HG03066 (cell line): ENCODE results near the gene LMO4.

Experiments used
- ATAC-seq: cut with Tn5 transposase; IDR thresholded peaks from one replicate; pipeline ENCODE4 v1.9.1; 2021; ENCODE audit warnings: low read depth; ENCODE audit not compliant: unreplicated experiment

LMO4 gene, protein sequence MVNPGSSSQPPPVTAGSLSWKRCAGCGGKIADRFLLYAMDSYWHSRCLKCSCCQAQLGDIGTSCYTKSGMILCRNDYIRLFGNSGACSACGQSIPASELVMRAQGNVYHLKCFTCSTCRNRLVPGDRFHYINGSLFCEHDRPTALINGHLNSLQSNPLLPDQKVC

DNA sequence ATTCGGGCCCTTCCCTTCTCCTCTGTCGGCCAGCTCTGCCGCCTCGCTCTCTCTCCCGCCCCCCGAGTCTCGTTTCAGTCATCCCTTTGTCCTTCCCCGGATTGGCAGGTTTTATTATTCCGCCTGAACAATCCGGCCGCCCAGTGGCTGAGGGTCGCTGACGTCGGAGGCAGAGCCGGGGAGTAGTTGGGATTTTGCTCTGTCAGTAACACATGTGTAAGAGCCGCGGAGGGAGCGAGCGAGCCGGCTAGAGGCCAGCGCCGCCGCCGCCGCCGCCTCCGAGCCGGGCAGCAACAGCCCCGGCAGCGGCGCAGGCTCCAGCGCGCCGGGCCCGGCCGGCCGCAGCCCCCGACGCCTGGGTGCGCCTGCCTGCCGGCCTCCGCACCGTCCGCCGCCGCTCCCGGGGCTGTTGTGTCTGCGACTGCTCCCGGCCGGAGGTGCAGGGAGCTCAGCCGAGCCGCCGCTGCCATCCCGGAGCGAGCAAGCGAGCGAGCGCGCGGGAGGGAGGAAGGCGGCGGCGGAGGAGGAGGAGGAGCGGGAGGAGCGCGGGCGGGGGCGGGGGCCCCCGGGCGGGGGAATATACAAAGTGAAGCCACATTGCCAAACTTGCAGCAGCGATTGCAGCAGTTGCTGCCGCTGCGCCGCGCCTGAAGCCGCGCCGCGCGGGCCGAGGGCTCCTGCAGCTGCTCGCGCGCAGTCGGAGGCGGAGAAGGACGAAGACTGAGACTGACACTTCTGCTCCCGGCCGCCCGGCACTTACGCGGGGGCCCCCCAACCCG is at the start of gene LMO4:
Gene LMO4 (plus strand): TSS at position 609 of the 779 bp plus-strand sequence. CDS start 3,136 bp downstream, outside the sequence.
- ATAC-seq, result peak; percentile 71

DNA sequence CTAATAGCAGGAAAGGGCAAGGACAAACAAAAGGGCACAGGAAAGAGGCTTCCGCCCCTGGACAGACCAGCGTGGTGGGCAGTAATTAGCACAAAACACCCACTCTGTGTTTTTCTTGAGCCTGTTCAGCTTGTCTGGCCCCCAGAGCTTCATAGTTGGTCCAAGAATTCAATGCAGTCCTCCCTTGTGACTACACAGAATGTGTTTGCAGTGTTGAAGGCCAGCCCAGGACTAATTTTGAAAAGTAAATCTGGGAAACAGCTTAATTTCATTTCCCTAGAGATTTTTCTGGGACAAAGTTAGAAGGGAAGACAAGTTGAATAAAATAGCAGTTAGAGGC is 49.2 kb upstream of the LMO4 start:
- ATAC-seq, result no peak

DNA sequence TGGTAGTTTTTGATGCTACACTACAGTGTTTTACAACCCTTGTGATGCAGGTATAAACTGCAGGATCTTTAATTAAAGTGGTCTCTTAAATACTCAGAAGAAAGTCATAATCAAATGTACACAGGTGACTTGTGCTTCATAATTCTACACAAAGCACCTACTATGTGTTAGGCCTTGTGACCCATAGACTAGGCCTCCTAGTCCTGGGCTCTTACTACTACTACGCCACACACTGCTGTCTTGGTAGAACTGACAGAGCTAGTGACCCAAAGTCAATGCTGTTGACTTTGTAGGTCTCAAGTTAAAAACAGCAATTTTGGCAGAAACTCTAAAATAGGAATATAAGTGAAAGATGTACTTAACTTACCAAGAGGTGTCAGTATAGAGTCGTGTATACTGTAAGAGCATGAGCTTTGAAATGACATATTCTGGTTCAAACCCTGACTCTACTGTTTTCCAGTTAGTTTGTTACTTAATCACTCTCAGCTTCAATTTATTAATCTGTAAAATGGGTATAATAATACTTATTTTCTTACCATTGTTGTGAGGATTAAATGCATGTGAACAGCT is 48.6 kb upstream of the LMO4 start:
- ATAC-seq, result no peak

DNA sequence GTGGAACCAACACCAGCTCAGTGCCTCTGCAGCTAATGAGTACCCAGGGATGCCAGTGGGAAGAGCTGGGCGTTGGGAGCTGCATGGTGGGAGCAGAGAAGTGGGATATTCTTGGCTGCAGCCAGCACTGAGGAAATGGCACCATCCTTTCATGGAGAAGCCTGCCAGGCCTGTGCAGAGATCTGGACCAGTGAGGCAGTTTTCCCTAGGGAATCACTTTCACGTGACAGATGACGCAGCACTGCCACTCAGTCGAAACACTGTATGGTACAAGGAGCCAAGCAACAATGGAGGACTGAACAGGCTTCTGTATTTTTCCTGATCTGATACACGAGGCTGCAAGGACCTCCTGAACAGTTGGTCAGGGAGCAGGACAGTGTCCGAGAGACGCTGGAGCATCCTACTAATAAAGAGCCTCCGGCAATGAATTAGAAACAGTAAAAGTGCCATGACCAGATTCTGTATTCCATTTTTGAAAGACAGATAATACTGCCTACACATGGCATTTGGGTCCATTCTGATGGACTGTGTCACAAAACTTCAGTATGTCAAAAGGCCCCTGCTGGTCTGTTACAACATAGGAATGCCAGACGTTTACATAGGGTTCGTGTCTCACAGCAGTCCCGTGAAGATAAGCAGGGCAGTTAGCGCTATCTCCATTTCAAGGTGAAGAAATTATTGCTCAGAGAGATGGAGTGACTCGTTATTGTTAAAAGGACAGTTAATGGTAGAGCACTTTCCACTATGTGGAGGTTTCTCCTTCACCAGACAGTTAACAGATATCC is 44.0 kb upstream of the LMO4 start:
- ATAC-seq, result no peak

DNA sequence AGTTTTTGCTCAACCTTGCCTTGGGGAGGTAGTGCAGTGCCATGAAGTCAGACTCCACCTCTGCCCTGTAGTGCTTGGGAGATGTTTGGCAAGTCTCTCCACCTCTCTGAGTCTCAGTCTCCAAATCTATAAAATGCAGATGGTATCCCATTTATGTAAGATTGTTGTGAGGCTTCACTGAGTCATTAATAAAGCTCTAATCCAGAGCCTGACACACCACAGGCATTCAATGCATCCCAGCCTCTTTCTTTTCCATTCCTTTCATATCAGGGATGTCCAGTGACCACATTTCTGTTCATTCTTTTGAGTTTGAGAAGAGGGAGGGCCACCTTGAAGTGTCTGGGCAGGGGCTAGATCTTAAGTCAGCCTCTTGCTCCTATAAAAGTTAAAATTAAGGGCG is 37.6 kb upstream of the LMO4 start:
- ATAC-seq, result no peak

DNA sequence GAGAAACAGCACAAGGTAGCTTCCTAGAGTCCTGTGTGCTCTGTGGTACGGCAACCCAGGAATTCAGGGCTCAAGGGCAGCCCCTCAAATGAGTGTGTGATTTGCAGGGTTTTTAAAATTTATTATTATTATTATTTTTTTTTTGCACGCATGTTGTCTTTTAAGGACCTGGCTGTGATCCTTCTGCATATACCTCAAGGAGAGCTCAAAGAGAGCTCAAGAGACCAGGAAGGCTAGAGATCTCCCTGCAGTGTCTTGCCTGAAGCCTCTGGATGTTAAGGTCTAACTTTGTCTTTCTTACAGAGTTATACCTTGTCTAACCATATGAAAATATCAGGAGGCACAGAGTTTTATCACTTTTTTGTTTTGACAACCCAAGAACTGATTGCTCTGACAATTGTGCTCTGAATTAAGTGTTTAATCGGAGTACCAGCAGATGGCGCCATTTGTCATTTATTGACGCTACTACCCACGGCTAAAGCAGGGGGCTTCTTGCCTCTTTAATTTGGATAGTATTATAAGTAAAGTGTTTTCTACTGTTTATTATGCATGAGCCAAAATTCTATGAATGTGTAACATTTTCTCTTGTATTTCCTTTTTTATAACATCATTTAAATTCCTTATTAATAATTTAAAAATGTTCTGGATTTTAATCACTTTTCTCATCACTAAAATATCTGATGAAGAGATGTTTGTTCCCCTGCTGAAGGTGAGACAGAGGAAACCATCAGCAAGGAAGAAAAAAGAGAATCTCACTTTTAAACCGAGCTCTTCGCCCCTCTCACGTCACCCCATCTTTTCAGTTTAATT is 35.8 kb upstream of the LMO4 start:
- ATAC-seq, result no peak

DNA sequence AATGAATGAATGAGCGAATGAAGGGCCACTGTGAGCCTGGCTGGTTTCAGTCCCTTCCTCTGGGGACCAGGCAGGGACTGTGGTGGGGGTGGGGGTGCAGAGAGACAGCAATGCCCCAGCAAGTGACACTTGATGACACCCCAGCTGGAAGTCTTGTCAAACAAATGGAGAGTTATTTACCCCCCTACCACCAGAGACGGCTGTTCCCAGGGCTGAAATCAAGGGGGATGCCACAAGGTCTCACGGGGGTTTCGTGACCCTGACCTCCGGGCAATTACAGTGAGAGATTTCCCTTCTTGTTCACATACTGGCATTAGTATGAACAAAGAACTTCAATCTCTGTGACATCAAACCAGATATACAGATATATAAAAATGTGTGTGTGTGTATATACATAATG is 34.0 kb upstream of the LMO4 start:
- no peak for ATAC-seq

DNA sequence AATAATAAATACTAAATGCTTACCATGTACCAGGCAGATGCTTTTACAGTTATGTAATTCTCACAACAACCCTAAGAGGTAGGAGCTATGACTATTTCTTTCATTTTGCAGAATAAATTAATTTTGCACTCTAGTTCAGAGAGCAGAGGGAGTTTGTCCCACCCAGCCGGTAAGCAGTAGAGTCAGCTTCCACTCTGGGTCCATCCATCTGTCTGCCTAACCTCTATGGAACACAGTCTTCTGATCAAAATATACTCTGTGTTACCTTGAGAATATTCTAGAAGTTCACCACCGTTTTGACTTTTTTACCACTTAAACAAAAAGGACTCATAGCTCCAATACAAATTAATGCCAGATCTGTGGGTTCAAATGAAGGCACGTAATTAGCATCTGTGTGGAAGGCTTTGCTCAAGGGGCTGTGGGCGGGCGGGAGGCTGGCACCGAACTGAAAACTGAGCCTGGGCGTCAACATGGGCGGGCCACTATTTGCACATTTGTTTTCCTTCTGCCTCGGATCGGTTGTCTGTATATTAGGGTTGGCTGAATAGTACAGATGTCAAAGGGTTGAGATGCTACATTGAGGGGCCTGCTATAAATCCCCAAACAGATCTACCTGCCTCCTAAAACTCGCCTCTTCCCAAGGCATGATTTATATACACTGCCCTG is 33.1 kb upstream of the LMO4 start:
- ATAC-seq, result no peak

DNA sequence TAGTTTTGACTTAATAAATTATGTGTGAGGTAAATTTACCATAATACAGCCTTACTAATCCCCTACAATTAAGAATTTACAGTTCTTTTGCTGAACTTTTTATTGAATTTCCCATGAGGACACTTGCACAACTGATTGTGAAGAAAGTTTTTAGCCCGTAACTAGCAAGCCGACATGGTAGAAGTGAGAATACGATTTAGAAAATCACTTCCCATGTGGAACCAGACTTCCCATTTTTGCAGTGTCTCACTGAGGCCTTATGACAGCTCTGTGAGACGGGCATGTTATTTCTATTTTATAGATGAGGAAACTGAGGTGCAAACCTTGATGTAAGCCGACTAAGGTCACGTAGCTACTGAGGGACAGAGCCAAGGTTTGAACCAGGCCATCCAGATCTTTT is 32.5 kb upstream of the LMO4 start:
- ATAC-seq, result no peak

DNA sequence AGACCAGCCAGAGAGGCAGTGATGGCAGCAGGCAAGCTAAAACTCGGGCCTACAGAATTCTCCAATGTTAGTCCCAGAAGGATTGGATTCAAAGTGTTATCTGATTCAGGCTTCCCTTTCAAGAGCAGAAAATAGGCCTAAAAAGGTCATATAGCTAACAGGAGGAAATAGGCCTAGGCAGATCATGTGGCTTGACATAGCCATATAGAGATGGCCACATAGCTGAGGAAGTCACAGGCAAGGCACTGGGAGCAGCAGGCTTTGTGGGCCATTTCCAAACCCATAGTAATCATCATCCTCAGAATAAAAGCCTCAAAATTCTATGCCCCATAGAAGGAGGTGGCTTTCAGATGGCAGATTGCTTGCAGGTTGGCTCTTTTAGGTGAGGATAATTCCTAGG is 29.0 kb upstream of the LMO4 start:
- no peak for ATAC-seq

DNA sequence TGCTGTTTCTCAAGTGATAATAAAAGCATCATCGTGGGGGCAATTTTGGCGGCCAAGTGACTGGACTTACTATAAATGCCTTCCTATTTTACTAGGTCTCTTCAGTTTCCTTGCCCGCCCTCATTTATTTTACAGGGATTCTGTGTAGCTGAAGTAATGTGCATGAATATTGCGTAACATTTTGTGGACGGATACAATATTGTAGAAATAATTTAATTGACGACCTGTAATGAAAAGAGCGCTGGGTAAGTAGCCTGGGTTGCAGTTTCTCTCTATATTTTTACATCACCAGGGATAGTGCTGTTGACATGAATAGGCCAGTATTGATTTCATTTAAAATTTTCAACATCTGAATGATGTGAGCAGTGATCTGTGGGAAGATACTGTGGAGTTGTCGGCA is 28.1 kb upstream of the LMO4 start:
- no peak for ATAC-seq

DNA sequence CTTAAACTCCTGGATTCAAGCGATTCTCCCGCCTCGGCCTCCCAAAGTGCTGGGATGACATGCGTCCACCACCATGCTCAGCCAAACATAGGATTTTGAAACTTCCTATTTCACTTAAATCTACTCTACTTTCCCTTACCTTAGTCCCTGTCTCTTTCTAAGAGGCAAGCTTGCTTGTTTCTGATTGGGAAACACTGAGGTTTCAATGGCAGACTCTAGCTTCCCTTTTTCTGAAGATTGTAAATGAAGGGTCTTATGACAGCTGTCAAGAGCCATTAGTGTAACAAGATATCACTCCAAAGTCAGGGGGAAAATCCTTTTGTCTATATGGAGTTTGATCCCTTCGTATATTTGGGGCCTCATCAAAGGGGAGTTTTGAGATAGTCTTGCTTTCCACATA is 23.5 kb upstream of the LMO4 start:
- ATAC-seq, result no peak

DNA sequence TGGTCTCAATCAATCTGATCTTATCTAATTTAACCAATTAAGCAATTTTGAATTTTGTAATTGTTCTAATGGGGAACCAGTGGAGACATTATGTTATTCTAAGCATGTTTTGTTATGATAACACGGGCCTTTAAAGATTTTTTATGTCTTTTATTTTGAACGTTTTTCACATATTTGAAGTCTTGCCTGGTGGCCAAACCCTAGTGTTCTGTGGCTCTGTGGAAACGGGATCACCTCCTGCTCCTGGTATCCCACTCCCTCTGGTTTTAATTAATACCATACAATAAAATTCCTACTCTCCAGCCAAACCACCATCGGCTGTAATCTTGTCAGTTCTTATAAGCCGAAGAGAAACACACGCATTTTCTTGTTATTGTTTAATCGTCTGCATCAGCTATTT is 22.9 kb upstream of the LMO4 start:
- ATAC-seq, result no peak

DNA sequence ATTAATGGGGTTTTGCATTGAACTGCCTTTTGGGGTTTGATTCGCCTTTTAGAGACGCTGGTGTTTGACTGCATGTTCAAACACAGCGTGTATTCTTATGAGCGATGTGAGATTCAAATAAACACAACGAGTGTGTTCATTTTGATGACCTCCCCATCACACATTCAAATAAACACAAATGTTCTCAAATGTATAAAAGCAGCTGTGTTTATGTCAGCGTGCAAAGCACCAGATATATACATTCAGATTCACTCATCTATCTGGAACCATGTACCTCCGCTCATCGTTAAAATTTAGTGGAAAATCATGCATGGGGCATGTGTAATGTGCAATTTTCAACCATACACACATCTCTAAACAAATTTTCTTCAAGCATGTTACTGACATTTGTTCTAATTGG is 21.4 kb upstream of the LMO4 start:
- no peak for ATAC-seq

DNA sequence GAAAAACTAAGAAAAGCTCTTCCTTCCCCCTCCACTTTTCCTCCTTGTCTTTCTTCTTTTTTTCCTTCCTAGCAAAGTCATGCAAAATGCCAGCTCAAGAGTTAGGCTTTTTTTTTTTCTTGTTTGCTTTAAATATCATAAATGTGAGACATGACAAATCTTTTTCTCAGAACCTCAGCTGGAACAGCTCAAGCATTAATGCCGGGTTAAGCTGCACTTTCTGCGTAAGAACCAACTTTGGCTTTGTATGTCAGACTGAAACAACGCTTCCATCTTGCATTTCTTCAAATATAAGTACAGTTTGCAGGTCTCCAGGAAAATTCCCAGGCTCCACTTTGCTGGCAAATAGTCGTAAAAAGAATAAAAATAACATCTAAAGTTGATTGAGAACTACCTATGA is 20.7 kb upstream of the LMO4 start:
- ATAC-seq, result no peak

DNA sequence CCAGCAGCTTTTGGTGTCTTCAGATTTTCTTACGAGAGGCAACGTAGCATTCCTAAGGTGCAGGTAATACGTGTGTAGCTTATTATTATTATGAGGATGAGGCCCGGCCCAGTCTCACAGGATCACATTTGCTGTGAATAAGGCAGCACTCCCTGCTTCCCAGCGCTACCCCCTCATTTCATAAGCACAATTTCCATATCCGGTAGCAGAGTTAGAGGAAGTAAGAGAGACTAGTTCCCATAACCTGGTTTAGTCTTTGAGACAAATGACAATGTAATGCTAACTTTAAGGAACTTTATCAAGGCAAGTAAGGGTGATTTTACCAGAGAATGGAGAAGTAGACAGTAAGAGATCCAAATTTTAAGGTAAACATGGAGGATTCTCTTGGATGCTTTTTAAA is 14.6 kb upstream of the LMO4 start:
- no peak for ATAC-seq

DNA sequence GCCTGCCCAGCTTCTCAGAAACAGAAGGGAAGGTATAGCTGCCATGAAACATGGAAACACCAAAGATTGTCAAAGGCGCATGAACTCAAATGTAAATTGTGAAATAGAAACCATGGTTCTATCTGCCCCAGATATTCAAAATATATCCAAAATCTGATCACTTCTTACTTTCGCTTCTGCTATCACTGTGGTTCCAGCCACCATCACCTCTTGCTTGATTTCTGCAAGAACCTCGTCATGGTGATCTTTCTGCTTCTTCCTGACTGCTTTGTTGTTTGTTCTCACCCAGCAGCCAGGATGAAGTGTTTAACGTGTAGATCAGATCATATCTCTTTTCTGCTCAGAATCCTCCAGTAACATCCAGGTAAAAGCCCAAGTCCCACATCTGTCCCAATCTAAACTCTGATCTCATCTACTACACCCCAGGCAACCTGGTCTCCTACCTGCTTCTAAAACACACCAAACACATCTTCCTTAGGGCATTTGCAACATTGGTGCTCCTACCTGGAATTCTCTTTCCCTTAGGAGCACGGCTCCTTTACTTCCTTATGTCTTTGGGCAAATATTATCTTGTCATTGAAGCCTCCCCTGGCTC is 10.5 kb upstream of the LMO4 start:
- ATAC-seq, result no peak

DNA sequence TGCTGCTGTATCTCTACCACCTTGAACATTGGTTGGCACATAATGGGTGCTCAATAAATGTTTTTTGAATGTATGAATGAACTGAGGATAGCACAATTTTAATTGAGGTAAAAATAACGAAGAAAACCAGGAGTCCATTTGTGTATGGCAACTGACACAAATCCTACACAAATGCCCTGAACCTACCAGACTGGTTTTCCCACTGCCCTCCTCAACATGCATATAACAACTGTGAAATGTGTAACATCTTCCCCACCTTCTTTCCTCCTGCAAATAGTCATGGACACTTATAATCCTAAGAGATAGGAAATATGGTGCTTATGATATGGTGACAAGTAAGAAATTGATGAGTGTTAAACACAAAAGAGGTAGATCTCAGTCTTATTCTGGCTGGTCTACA is 9.9 kb upstream of the LMO4 start:
- no peak for ATAC-seq

DNA sequence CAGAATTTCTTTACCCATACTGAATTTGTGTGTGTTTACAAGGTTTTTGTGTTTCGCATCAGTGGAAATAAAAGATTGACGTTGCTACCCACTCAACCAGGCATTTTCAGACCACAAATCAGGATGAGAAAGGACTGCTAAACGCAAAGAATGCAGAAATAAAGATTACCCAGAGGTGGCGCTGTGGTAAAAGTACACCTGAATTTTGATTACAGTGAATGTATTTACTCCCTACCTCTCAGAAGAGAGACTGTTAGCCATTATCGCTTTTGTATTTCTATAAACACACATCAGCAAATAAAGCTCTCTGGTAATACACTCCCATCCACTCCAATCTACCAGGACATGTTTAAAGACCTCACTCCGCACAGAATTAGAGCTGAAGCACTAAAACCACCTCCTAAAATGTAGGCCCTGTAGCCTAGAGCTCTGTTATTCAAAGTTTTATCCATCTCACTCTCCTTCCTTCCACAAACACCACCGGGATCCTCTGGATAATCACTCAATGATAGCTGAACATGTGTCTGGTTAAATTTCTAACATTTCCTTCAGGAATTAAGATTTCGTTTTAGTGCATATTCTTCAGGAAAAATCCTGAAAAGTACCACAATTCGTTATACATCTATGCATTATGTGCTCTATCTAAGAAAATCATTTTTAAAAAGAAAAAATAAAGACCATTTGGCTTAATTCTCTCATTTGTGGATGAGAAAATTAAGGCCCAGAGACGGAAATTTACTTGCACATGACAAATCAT is 2.5 kb upstream of the LMO4 start:
- no peak for ATAC-seq
